AG09309 (cell line): ENCODE results near the gene WNT3.

Experiments used
- DNase-seq: peaks from one replicate; pipeline ENCODE4 v3.0.0-alpha.2; 2010; ENCODE audit warnings: low read depth
- H3K4me3 ChIP-seq: 2 replicates; pipeline ENCODE4 v1.5.1; 2011; ENCODE audit warnings: mild to moderate bottlenecking, low read depth, low read length, moderate library complexity; ENCODE audit not compliant: control insufficient read depth
- CTCF ChIP-seq: IDR thresholded peaks from 2 replicates; pipeline ENCODE4 v1.5.1; 2011; ENCODE audit warnings: mild to moderate bottlenecking, low read depth, low read length, inconsistent platforms; ENCODE audit not compliant: insufficient read depth, control insufficient read depth; ENCODE audit errors: missing control alignments

Gene WNT3

GRCh38 chr17:46745376-46745775 lies 73.1 kb downstream of the WNT3 start:
- DNase-seq, result no peak
- no peak for TF ChIP-seq CTCF
- H3K4me3 ChIP-seq, result no peak overlapping the region

- H3K4me3 ChIP-seq, result no peak overlapping the region
- no peak for TF ChIP-seq CTCF
- DNase-seq, result no peak
Measured at GRCh38 chr17:46744441-46744840, 74.1 kb downstream of the WNT3 start.

- no peak for TF ChIP-seq CTCF
- no peak overlapping the region for H3K4me3 ChIP-seq
- DNase-seq, result peak; percentile 52
Measured at GRCh38 chr17:46742565-46743270, 75.8 kb downstream of the WNT3 start.

GRCh38 chr17:46741122-46741730 lies 77.3 kb downstream of the WNT3 start:
- no peak for TF ChIP-seq CTCF
- no peak for DNase-seq
- no peak overlapping the region for H3K4me3 ChIP-seq

GRCh38 chr17:46739982-46740381 lies 78.5 kb downstream of the WNT3 start:
- TF ChIP-seq CTCF, result no peak
- DNase-seq, result no peak
- no peak overlapping the region for H3K4me3 ChIP-seq

- TF ChIP-seq CTCF, result no peak
- H3K4me3 ChIP-seq, result no peak overlapping the region
- peak; percentile 16 for DNase-seq
Measured at GRCh38 chr17:46738544-46738943, 79.9 kb downstream of the WNT3 start.
